Stimulated activated naive CD8-positive, alpha-beta T cell treated with anti-CD3 and anti-CD28 coated beads, Interleukin-15, Interleukin-2, amounts not matched to agents 100 U/mL and 50 U/mL, for 24 hours (primary cell): ENCODE data around the gene FCHSD2.
"Not testable (repeated sequence)": the region's sequence is repeated elsewhere in the genome, so short reads cannot be mapped to it uniquely, and the experiment has no call there.

Experiments used
- ATAC-seq: fragments of 150-1000 bp; cut with Tn5 transposase; one replicate; pipeline ENCODE4 v1.10.0; 2021
- DNase-seq: peaks from one replicate; pipeline ENCODE4 v3.0.0; 2021

The FCHSD2 gene

GRCh38 chr11:73123892-73124291 is 18.2 kb downstream of the FCHSD2 start:
- not testable (repeated sequence) for ATAC-seq, DNase-seq

GRCh38 chr11:73121692-73122091 is 20.4 kb downstream of the FCHSD2 start:
- DNase-seq (no peak), ATAC-seq (no peak)

GRCh38 chr11:73117071-73117470 is 25.0 kb downstream of the FCHSD2 start:
- no peak for ATAC-seq
- DNase-seq: no peak

- DNase-seq (no peak), ATAC-seq (no peak)
Measured at GRCh38 chr11:73116636-73117035, 25.5 kb downstream of the FCHSD2 start.

GRCh38 chr11:73114835-73115220 is 27.3 kb downstream of the FCHSD2 start:
- no peak for DNase-seq
- ATAC-seq: no peak

GRCh38 chr11:73114110-73114834 is 27.8 kb downstream of the FCHSD2 start:
- ATAC-seq: no peak

GRCh38 chr11:73113426-73113825 is 28.7 kb downstream of the FCHSD2 start:
- ATAC-seq: no peak
- no peak for DNase-seq

More at GRCh38 chr11:73114110-73114834, 27.8 kb downstream of the FCHSD2 start:
- DNase-seq: no peak

GRCh38 chr11:73107597-73107996 is 34.5 kb downstream of the FCHSD2 start:
- DNase-seq (no peak), ATAC-seq (no peak)

GRCh38 chr11:73106347-73106746 is 35.8 kb downstream of the FCHSD2 start:
- ATAC-seq (no peak), DNase-seq (no peak)

- DNase-seq: no peak
Measured at GRCh38 chr11:73100578-73100977, 41.5 kb downstream of the FCHSD2 start.

GRCh38 chr11:73099512-73100266 is 42.4 kb downstream of the FCHSD2 start:
- ATAC-seq (no peak), DNase-seq (no peak)

More at GRCh38 chr11:73100578-73100977, 41.5 kb downstream of the FCHSD2 start:
- ATAC-seq: no peak

GRCh38 chr11:73095613-73096012 is 46.5 kb downstream of the FCHSD2 start:
- no peak for ATAC-seq
- no peak for DNase-seq

- DNase-seq (no peak), ATAC-seq (no peak)
Measured at GRCh38 chr11:73091521-73092305, 50.4 kb downstream of the FCHSD2 start.

- DNase-seq (no peak), ATAC-seq (no peak)
Measured at GRCh38 chr11:73087730-73088129, 54.4 kb downstream of the FCHSD2 start.

GRCh38 chr11:73085189-73085875 is 56.8 kb downstream of the FCHSD2 start:
- no peak for ATAC-seq
- DNase-seq: no peak

GRCh38 chr11:73078631-73079030 is 63.5 kb downstream of the FCHSD2 start:
- DNase-seq (no peak), ATAC-seq (no peak)

GRCh38 chr11:73077454-73077853 is 64.7 kb downstream of the FCHSD2 start:
- no peak for ATAC-seq
- no peak for DNase-seq

GRCh38 chr11:73074319-73074718 is 67.8 kb downstream of the FCHSD2 start:
- DNase-seq (no peak), ATAC-seq (no peak)

GRCh38 chr11:73072935-73073481 is 69.1 kb downstream of the FCHSD2 start:
- DNase-seq: no peak
- ATAC-seq: peak; percentile 80

- no peak for ATAC-seq
Measured at GRCh38 chr11:73070653-73071052, 71.5 kb downstream of the FCHSD2 start.

GRCh38 chr11:73061857-73062424 is 80.2 kb downstream of the FCHSD2 start:
- not testable (repeated sequence) for ATAC-seq, DNase-seq

More at GRCh38 chr11:73070653-73071052, 71.5 kb downstream of the FCHSD2 start:
- no peak for DNase-seq
